ENCODE results near the gene IMPG2.

- TF ChIP-seq, protein P1, sequence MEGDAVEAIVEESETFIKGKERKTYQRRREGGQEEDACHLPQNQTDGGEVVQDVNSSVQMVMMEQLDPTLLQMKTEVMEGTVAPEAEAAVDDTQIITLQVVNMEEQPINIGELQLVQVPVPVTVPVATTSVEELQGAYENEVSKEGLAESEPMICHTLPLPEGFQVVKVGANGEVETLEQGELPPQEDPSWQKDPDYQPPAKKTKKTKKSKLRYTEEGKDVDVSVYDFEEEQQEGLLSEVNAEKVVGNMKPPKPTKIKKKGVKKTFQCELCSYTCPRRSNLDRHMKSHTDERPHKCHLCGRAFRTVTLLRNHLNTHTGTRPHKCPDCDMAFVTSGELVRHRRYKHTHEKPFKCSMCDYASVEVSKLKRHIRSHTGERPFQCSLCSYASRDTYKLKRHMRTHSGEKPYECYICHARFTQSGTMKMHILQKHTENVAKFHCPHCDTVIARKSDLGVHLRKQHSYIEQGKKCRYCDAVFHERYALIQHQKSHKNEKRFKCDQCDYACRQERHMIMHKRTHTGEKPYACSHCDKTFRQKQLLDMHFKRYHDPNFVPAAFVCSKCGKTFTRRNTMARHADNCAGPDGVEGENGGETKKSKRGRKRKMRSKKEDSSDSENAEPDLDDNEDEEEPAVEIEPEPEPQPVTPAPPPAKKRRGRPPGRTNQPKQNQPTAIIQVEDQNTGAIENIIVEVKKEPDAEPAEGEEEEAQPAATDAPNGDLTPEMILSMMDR (IDR thresholded peaks at IDR 0.05; ENCODE audit: insufficient read depth, low read depth, low read length): no peak
- no peak for TF ChIP-seq EZH2 (IDR thresholded peaks at IDR 0.05; ENCODE audit: insufficient read depth, low read length)
Observed at GRCh38 chr3:101219842-101220560, 100.4 kb downstream of the IMPG2 start.

Measured in astrocyte (in vitro differentiated cells and primary cell).